Thoracic aorta (tissue), 2 donors: ENCODE data around the gene UBAP2L. TPM values are rescaled to one million over a fixed set of nuclear protein-coding genes. Genes with fewer than 3 reads are reported as not detected.

Experiments used
- ATAC-seq: fragments of 150-250 bp; one replicate; pipeline ENCODE4 v1.8.0; 2017; ENCODE audit warnings: low read depth; ENCODE audit not compliant: insufficient number of reproducible peaks, low FRiP score
- DNase-seq: peaks from one replicate; pipeline ENCODE4 v3.0.0-alpha.2; 2020; ENCODE audit warnings: low spot score
- H3K27ac ChIP-seq, 2 donors: fragments of 200-600 bp; sonication (generic); 1 replicate in 1 of 2; 2 replicates in 1 of 2; pipeline ENCODE4 v1.5.1; 2016; ENCODE audit warnings: mild to moderate bottlenecking in 2 of 2, moderate library complexity in 2 of 2
- H3K27me3 ChIP-seq: fragments of 200-600 bp; sonication (generic); replicated peaks from 2 replicates; pipeline ENCODE4 v1.6.0; 2016; ENCODE audit warnings: mild to moderate bottlenecking; ENCODE audit not compliant: insufficient read depth
- H3K36me3 ChIP-seq: fragments of 200-600 bp; sonication (generic); one replicate; pipeline ENCODE4 v1.5.1; 2016
- H3K4me1 ChIP-seq, 2 donors: fragments of 200-600 bp; sonication (generic); 1 replicate in 1 of 2; 2 replicates in 1 of 2; pipeline versions ENCODE4 v1.5.1 to v1.6.0; 2016; ENCODE audit warnings: low read depth in 2 of 2, mild to moderate bottlenecking in 1 of 2; ENCODE audit not compliant: control insufficient read depth in 1 of 2
- H3K4me3 ChIP-seq: fragments of 200-600 bp; sonication (generic); 2 replicates; pipeline ENCODE4 v1.5.1; 2016; ENCODE audit warnings: mild to moderate bottlenecking
- H3K9me3 ChIP-seq: fragments of 200-600 bp; sonication (generic); 2 replicates; pipeline ENCODE4 v1.5.1; 2016
- CTCF ChIP-seq: fragments of 200-600 bp; sonication (generic); IDR thresholded peaks from one replicate; pipeline ENCODE4 v1.5.1; 2019; ENCODE audit warnings: antibody characterized with exemption
- total RNA-seq, 2 donors: library from RNA; depleted of rRNA; stranded (reverse); fragments of >200 nt; gene quantifications; one replicate each; pipeline versions ENCODE4 v1.1.0 to v1.2.3, GENCODE V29; 2016

Gene UBAP2L
- total RNA-seq, 2 donors from 2014 or later = 92.1 to 119 TPM

- ATAC-seq = no peak
- no peak for DNase-seq
- no peaks in the 10 kb centered on the region for H3K9me3 ChIP-seq
- no peak overlapping the region for H3K27ac ChIP-seq
- no peaks in the 10 kb centered on the region for H3K4me1 ChIP-seq
- H3K27me3 ChIP-seq = no peaks in the 10 kb centered on the region
- H3K36me3 ChIP-seq = no peaks in the 10 kb centered on the region
- no peak for TF ChIP-seq CTCF
- no peak overlapping the region for H3K4me3 ChIP-seq
Measured at GRCh38 chr1:154316704-154317103, 95.9 kb downstream of the UBAP2L start.

- DNase-seq = no peak
Measured at GRCh38 chr1:154318386-154318785, 97.6 kb downstream of the UBAP2L start.

More at GRCh38 chr1:154318386-154318785, 97.6 kb downstream of the UBAP2L start:
- Histone ChIP-seq H3K36me3 (no peaks in the 10 kb centered on the region), H3K4me1 (no peaks in the 10 kb centered on the region), H3K4me3 (no peak overlapping the region), H3K27me3 (no peaks in the 10 kb centered on the region), H3K27ac (no peak overlapping the region), H3K9me3 (no peaks in the 10 kb centered on the region)
- no peak for TF ChIP-seq CTCF
- no peak for ATAC-seq

Other genes starting within 250 kb of the UBAP2L start
- gene JTB, start 243.3 kb upstream of the UBAP2L start, total RNA-seq = 100 to 1,000 TPM; 184 to 266 TPM
- gene RAB13, start 234.6 kb upstream of the UBAP2L start, total RNA-seq = 10 to 100 TPM; 36.0 to 48.3 TPM
- gene RPS27, start 230.2 kb upstream of the UBAP2L start, total RNA-seq = 1,000 to 10,000 TPM; 1,129 to 1,416 TPM
- gene NUP210L, start 65.9 kb upstream of the UBAP2L start, total RNA-seq = under 1 TPM; 0.14 to 0.41 TPM
- gene TPM3, start 28.9 kb upstream of the UBAP2L start, total RNA-seq = 100 to 1,000 TPM; 146 to 331 TPM
- not detected for gene CFAP141, start 14.6 kb upstream of the UBAP2L start, total RNA-seq
- 10 to 100 TPM; 82.4 to 91.4 TPM for gene HAX1, start 51.7 kb downstream of the UBAP2L start, total RNA-seq
- not detected for gene AQP10, start 100.1 kb downstream of the UBAP2L start, total RNA-seq
- 100 to 1,000 TPM; 190 to 291 TPM for gene ATP8B2, start 104.6 kb downstream of the UBAP2L start, total RNA-seq
- gene IL6R, start 184.4 kb downstream of the UBAP2L start, total RNA-seq = 10 to 100 TPM; 25.8 to 48.3 TPM